H9 (cell line): ENCODE measurements around the gene ENO3. TPM values are rescaled to one million over a fixed set of nuclear protein-coding genes. Genes with fewer than 3 reads are reported as not detected.
A peak's percentile ranks its signal among the peaks of the same experiment; 100 is the strongest.

Experiments
- DNase-seq: peaks from one replicate; pipeline ENCODE4 v3.0.0-alpha.2; 2017
- H2AFZ ChIP-seq: one replicate; pipeline ENCODE4 v1.6.1; 2013; ENCODE audit warnings: mild to moderate bottlenecking, low read length, control low read depth, moderate library complexity
- H2AK5ac ChIP-seq: 2 replicates; pipeline ENCODE4 v1.6.1; 2013; ENCODE audit warnings: low read length, control low read depth, mixed read lengths; ENCODE audit not compliant: insufficient read length
- H2BK120ac ChIP-seq: one replicate; pipeline ENCODE4 v1.6.1; 2013; ENCODE audit warnings: low read depth, mild to moderate bottlenecking, low read length, control low read depth, inconsistent platforms; ENCODE audit not compliant: poor library complexity, severe bottlenecking
- H2BK12ac ChIP-seq: 2 replicates; pipeline ENCODE4 v1.6.1; 2013; ENCODE audit warnings: low read length, control low read depth, mixed read lengths, low read depth; ENCODE audit not compliant: insufficient read length
- H2BK15ac ChIP-seq: 2 replicates; pipeline ENCODE4 v1.6.1; 2013; ENCODE audit warnings: low read depth, low read length, control low read depth
- H2BK20ac ChIP-seq: one replicate; pipeline ENCODE4 v1.6.1; 2013; ENCODE audit warnings: low read depth, mild to moderate bottlenecking, low read length, control low read depth, inconsistent platforms; ENCODE audit not compliant: poor library complexity, severe bottlenecking
- H2BK5ac ChIP-seq: 2 replicates; pipeline ENCODE4 v1.6.1; 2013; ENCODE audit warnings: low read length, control low read depth, mixed read lengths; ENCODE audit not compliant: insufficient read length
- H3K14ac ChIP-seq: 2 replicates; pipeline ENCODE4 v1.6.1; 2013; ENCODE audit warnings: low read length, control low read depth; ENCODE audit not compliant: insufficient read depth
- H3K18ac ChIP-seq: 2 replicates; pipeline ENCODE4 v1.6.1; 2013; ENCODE audit warnings: low read depth, mild to moderate bottlenecking, mixed read lengths, low read length, control low read depth; ENCODE audit not compliant: insufficient read length
- H3K23ac ChIP-seq: 2 replicates; pipeline ENCODE4 v1.6.1; 2013; ENCODE audit warnings: low read length, control low read depth, mixed read lengths, low read depth; ENCODE audit not compliant: insufficient read length
- H3K23me2 ChIP-seq: 2 replicates; pipeline ENCODE4 v1.6.1; 2013; ENCODE audit warnings: low read depth, mild to moderate bottlenecking, mixed read lengths, low read length, control low read depth; ENCODE audit not compliant: insufficient read length, poor library complexity, severe bottlenecking
- H3K27ac ChIP-seq: 2 replicates; pipeline ENCODE4 v1.5.1; 2013; ENCODE audit warnings: low read length, control low read depth, mixed read lengths, low read depth; ENCODE audit not compliant: insufficient read length
- H3K27me3 ChIP-seq: 2 replicates; pipeline ENCODE4 v1.6.1; 2013; ENCODE audit warnings: low read length, control low read depth, inconsistent platforms; ENCODE audit not compliant: insufficient read depth
- H3K4ac ChIP-seq: 2 replicates; pipeline ENCODE4 v1.6.1; 2013; ENCODE audit warnings: low read depth, mild to moderate bottlenecking, control low read depth, inconsistent platforms, low read length, moderate library complexity
- H3K4me1 ChIP-seq: 2 replicates; pipeline ENCODE4 v1.6.1; 2013; ENCODE audit warnings: low read length, control low read depth, inconsistent platforms; ENCODE audit not compliant: insufficient read depth
- H3K4me2 ChIP-seq: 2 replicates; pipeline ENCODE4 v1.6.1; 2013; ENCODE audit warnings: low read length, control low read depth, mixed read lengths; ENCODE audit not compliant: insufficient read length, insufficient read depth
- H3K56ac ChIP-seq: 2 replicates; pipeline ENCODE4 v1.6.1; 2013; ENCODE audit warnings: low read depth, mild to moderate bottlenecking, mixed read lengths, low read length, control low read depth; ENCODE audit not compliant: insufficient read length
- H3K79me1 ChIP-seq: 2 replicates; pipeline ENCODE4 v1.6.1; 2013; ENCODE audit warnings: low read depth, mild to moderate bottlenecking, moderate library complexity, low read length, control low read depth, inconsistent platforms; ENCODE audit not compliant: insufficient read depth, poor library complexity, severe bottlenecking
- H3K79me2 ChIP-seq: 2 replicates; pipeline ENCODE4 v1.6.1; 2013; ENCODE audit warnings: low read length, control low read depth, inconsistent platforms; ENCODE audit not compliant: insufficient read depth
- H3K9ac ChIP-seq: 2 replicates; pipeline ENCODE4 v1.6.1; 2013; ENCODE audit warnings: low read length, control low read depth, mixed read lengths; ENCODE audit not compliant: insufficient read length; ENCODE audit errors: extremely low read depth
- H3K9me3 ChIP-seq: one replicate; pipeline ENCODE4 v1.6.1; 2013; ENCODE audit warnings: low read depth, low read length, inconsistent platforms; ENCODE audit not compliant: control insufficient read depth
- H3T11ph ChIP-seq: one replicate; pipeline ENCODE4 v1.6.1; 2013; ENCODE audit warnings: mild to moderate bottlenecking, low read length, control low read depth, inconsistent platforms
- H4K20me1 ChIP-seq: one replicate; pipeline ENCODE4 v1.6.1; 2013; ENCODE audit not compliant: control insufficient read depth, insufficient read length, insufficient read depth
- H4K5ac ChIP-seq: 2 replicates; pipeline ENCODE4 v1.6.1; 2013; ENCODE audit warnings: low read depth, mild to moderate bottlenecking, mixed read lengths, low read length, control low read depth; ENCODE audit not compliant: insufficient read length
- H4K8ac ChIP-seq: replicated peaks from 2 replicates; pipeline ENCODE4 v1.6.1; 2013; ENCODE audit warnings: low read length, control low read depth, mixed read lengths, low read depth; ENCODE audit not compliant: insufficient read length
- H4K91ac ChIP-seq: 2 replicates; pipeline ENCODE4 v1.6.1; 2013; ENCODE audit warnings: low read depth, mild to moderate bottlenecking, moderate library complexity, mixed read lengths, low read length, control low read depth; ENCODE audit not compliant: insufficient read length
- H3K27ac Mint-ChIP-seq, 3 experiments: 2 replicates in 2 of 3; 3 replicates in 1 of 3; pipeline ENCODE4 v1.8.0; 2020 to 2021; ENCODE audit warnings: mixed read lengths in 3 of 3, mild to moderate bottlenecking in 1 of 3, moderate library complexity in 1 of 3
- H3K27me3 Mint-ChIP-seq: 2 replicates; pipeline ENCODE4 v1.8.0; 2021; ENCODE audit warnings: low read depth, mild to moderate bottlenecking, moderate library complexity, mixed read lengths
- H3K36me3 Mint-ChIP-seq, 3 experiments: 2 replicates in 2 of 3; 3 replicates in 1 of 3; pipeline ENCODE4 v1.8.0; 2020 to 2021; ENCODE audit warnings: low read depth in 3 of 3, mixed read lengths in 3 of 3; ENCODE audit not compliant: insufficient read depth in 1 of 3
- H3K4me1 Mint-ChIP-seq, 2 experiments: 2 replicates each; pipeline ENCODE4 v1.8.0; 2020; ENCODE audit warnings: mixed read lengths in 2 of 2
- H3K4me3 Mint-ChIP-seq, 2 experiments: 2 replicates in 1 of 2; 3 replicates in 1 of 2; pipeline ENCODE4 v1.8.0; 2020 to 2021; ENCODE audit warnings: mild to moderate bottlenecking in 2 of 2, mixed read lengths in 2 of 2, moderate library complexity in 1 of 2
- H3K9me3 Mint-ChIP-seq, 2 experiments: 2 replicates in 1 of 2; 3 replicates in 1 of 2; pipeline ENCODE4 v1.8.0; 2020; ENCODE audit warnings: mild to moderate bottlenecking in 2 of 2, mixed read lengths in 2 of 2, moderate library complexity in 1 of 2
- CTCF ChIP-seq: fragments of 200-600 bp; sonication (generic); conservative IDR thresholded peaks from 3 replicates; pipeline ENCODE4 v1.8.0; 2021; ENCODE audit warnings: antibody characterized with exemption, mild to moderate bottlenecking
- WGBS: extraction: QIAGEN DNeasy Blood & Tissue Kit; methylation state at CpG from one replicate; pipeline ENCODE4 v1.1.7; 2013; ENCODE audit warnings: missing lambda C conversion rate, low lambda C conversion rate, mixed read lengths; ENCODE audit not compliant: insufficient read length; ENCODE audit errors: extremely low coverage; 5-methylcytosine and 5-hydroxymethylcytosine counted together
- total RNA-seq: library from RNA; stranded (reverse); gene quantifications from 2 replicates; pipeline ENCODE4 v1.2.1, GENCODE V29; 2021

The ENO3 gene
- total RNA-seq, 1 experiment from 2014 or later, result 25.4 TPM

GRCh38 chr17:4973256-4974114 lies 22.6 kb downstream of the ENO3 start:
- Histone ChIP-seq H2AFZ (no peak overlapping the region), H2BK5ac (no peak overlapping the region), H2BK12ac (no peak overlapping the region), H3K4me1 (peaks cover 10% of the 10 kb centered on the region; the same call in 1 of the 2 replicates), H2BK15ac (no peak overlapping the region), H3K9me3 (no peaks in the 10 kb centered on the region), H4K20me1 (no peaks in the 10 kb centered on the region), H3K4ac (no peak overlapping the region), H2AK5ac (no peak overlapping the region), H4K5ac (no peak overlapping the region), H2BK20ac (no peak overlapping the region), H3K4me2 (peak overlapping the region; percentile 4), H3K14ac (no peak overlapping the region; the same call in 1 of the 2 replicates), H3K27ac (no peak overlapping the region), H2BK120ac (no peak overlapping the region), H3K27me3 (peaks cover 21% of the 10 kb centered on the region; the same call in 1 of the 2 replicates), H3K18ac (no peak overlapping the region), H3K56ac (no peak overlapping the region), H4K8ac (no peak overlapping the region), H3K79me1 (no peaks in the 10 kb centered on the region), H3T11ph (no peak overlapping the region), H3K9ac (no peak overlapping the region), H3K79me2 (peaks cover 2% of the 10 kb centered on the region; the same call in 1 of the 2 replicates), H4K91ac (no peak overlapping the region), H3K23ac (no peak overlapping the region), H3K23me2 (peaks cover 10% of the 10 kb centered on the region)
- WGBS, result no CpG with 5 or more reads among the region's 10 CpGs
- H3K27me3 Mint-ChIP-seq, result peaks cover 55% of the 10 kb centered on the region
- no peak for TF ChIP-seq CTCF
- no peak for DNase-seq
- H3K4me3 Mint-ChIP-seq, result peak overlapping the region in 1 of 2 experiments; percentile 24; a peak in 3 of 5 replicates
- H3K36me3 Mint-ChIP-seq, result peaks cover 20 to 52% (median 24%) of the 10 kb centered on the region in 3 experiments
- peaks cover 31% of the 10 kb centered on the region in 2 experiments for H3K4me1 Mint-ChIP-seq
- no peaks in the 10 kb centered on the region for H3K9me3 Mint-ChIP-seq
- peak overlapping the region in 1 of 3 experiments; percentile 66; a peak in 2 of 7 replicates for H3K27ac Mint-ChIP-seq
